HG03558 (cell line): ENCODE data around the gene PAFAH1B1.

Experiments used
- ATAC-seq: cut with Tn5 transposase; IDR thresholded peaks from one replicate; pipeline ENCODE4 v1.9.1; 2021; ENCODE audit warnings: moderate number of reproducible peaks; ENCODE audit not compliant: unreplicated experiment; ENCODE audit errors: extremely low read depth

The PAFAH1B1 gene

GRCh38 chr17:2700491-2701141 lies 107.2 kb downstream of the PAFAH1B1 start:
- no peak for ATAC-seq

- ATAC-seq = no peak
Measured at GRCh38 chr17:2701161-2701995, 107.9 kb downstream of the PAFAH1B1 start.

GRCh38 chr17:2701996-2702741 lies 108.7 kb downstream of the PAFAH1B1 start:
- ATAC-seq = no peak

GRCh38 chr17:2703181-2703580 lies 109.7 kb downstream of the PAFAH1B1 start:
- ATAC-seq = no peak

- ATAC-seq = no peak
Measured at GRCh38 chr17:2703606-2704005, 110.2 kb downstream of the PAFAH1B1 start.

GRCh38 chr17:2704031-2704889 lies 110.8 kb downstream of the PAFAH1B1 start:
- ATAC-seq = no peak

- no peak for ATAC-seq
Measured at GRCh38 chr17:2704890-2705248, 111.4 kb downstream of the PAFAH1B1 start.

GRCh38 chr17:2705263-2705662 lies 111.8 kb downstream of the PAFAH1B1 start:
- ATAC-seq = no peak

GRCh38 chr17:2705888-2706795 lies 112.7 kb downstream of the PAFAH1B1 start:
- ATAC-seq = no peak

- no peak for ATAC-seq
Measured at GRCh38 chr17:2706911-2707510, 113.6 kb downstream of the PAFAH1B1 start.

GRCh38 chr17:2707721-2708584 lies 114.5 kb downstream of the PAFAH1B1 start:
- ATAC-seq = no peak

- ATAC-seq = no peak
Measured at GRCh38 chr17:2708585-2709182, 115.2 kb downstream of the PAFAH1B1 start.

GRCh38 chr17:2709183-2709661 lies 115.8 kb downstream of the PAFAH1B1 start:
- no peak for ATAC-seq

GRCh38 chr17:2710071-2710802 lies 116.8 kb downstream of the PAFAH1B1 start:
- no peak for ATAC-seq

GRCh38 chr17:2710803-2711607 lies 117.6 kb downstream of the PAFAH1B1 start:
- ATAC-seq = no peak
